H54 (cell line): Measurements from ENCODE around the gene RAB6A.
A peak's percentile ranks its signal among the peaks of the same experiment; 100 is the strongest.
"Not testable (repeated sequence)": the region's sequence is repeated elsewhere in the genome, so short reads cannot be mapped to it uniquely, and the experiment has no call there.

Source experiments
- DNase-seq: peaks from one replicate; pipeline ENCODE4 v3.0.0; 2011; ENCODE audit warnings: low spot score, mixed read lengths; ENCODE audit not compliant: insufficient read length
- FAIRE-seq: peaks from 3 replicates; lab custom pipeline; 2011; peaks lifted over from hg19 to GRCh38; lab: Jason Lieb, UNC
- POLR2A ChIP-seq: IDR thresholded peaks from 2 replicates; pipeline ENCODE4 v1.6.1; 2011; ENCODE audit warnings: low read depth, mild to moderate bottlenecking, low read length

Gene RAB6A

DNA sequence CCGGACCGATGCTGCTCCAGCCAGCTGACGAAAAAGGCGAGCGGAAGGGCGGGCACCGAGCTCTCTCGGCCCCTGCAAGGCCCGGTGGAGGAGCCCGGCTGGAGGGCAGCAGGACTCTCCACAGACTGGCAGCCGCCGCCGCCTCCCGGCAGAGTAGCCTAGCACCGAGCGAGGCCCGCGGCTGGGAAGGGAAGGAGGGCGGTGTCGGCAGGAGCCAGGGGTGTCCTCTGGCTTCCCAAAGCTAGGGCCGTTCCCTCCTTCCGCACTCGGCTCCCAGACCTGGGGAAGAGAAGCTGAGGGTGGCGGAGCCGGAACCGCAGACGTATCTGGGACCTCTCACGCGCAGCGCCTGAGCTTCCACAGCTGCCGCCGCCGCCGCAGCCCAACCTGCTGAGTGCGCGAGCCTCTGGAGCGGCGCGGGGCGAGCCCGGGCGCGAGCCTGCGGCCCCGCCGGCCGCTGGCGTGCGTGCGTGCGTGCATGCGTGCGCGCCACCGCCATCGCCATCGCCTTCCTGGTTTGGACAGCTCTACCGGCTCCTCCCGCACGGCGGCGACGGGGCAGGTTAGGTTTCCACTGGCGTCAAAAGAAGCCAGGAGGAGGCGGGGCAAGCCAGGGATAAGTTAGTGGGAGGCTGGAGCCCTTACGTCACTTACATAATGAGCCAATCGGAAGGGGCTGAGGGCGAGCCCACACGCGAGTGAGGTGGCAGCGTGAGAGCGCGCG is at the start of gene RAB6A:
TSS of gene RAB6A (minus strand) at position 396 of the 724 bp plus-strand sequence. CDS start 439 bp downstream, outside the sequence.
- TF ChIP-seq POLR2A: peak; percentile 91
- FAIRE-seq: peak; percentile 91
- DNase-seq: peak; percentile 92

- no peak for DNase-seq
- FAIRE-seq: no peak
- no peak for TF ChIP-seq POLR2A
These were observed 49.8 kb upstream of the RAB6A start for GRCh38 chr11:73810637-73811036.

DNA sequence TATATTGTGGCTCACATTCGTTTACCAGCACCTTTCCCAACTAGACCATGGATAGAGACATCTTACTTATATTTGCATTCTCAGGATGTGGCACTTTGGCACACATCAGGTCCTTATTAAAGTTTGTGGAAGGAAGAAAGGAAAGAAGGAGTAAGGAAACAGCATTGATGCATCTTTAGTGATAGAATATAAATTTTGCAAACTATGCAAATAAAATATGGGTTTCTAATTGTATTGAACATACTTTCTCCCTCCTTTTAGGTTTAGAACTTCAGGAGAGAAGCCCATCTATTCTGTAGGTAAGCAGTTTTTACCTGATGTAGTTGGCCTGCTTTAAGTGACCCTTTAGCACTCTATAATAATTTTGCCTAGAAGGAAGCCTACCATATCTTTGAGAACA is 47.2 kb upstream of the RAB6A start:
- FAIRE-seq: no peak
- no peak for TF ChIP-seq POLR2A
- no peak for DNase-seq

DNA sequence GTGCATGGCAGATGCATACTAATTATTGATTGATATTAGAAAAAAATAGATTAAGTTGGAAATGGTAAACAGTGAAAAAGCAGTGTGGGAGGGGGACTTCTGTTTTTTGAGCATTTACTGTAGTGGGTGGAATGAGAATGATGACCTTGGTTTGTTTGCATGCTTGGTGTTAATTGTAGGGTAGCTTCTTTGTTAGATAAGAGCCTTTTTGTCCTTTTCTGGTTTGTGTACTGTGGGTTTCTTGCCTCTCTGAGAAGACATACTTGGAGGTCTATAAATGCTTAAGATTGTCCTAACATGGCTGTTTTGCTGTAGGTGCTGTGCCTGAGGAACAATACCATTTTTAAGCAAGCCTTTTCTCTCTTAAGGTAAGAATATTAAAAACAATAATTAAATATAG is 43.8 kb upstream of the RAB6A start:
- FAIRE-seq (no peak), DNase-seq (no peak)
- TF ChIP-seq POLR2A: no peak

DNA sequence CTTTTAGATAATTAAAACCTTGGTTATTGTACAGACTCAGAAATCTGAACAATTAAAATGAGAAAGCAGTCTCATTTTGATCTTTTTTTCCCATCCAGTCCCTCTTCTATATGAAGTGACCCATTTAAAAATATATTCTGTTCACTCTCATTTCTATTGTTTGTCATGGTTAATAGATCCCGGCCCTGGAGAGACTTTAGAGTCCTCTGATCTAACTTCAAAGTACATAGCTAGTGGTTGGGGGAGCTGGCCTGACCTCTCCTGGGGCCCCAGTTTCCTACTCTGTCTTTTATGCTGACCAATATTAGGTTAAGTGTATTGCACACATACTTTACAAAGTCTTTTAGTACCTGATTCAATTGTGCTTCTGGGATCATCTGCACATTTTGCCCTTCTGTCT is 40.3 kb upstream of the RAB6A start:
- FAIRE-seq: no peak
- TF ChIP-seq POLR2A: no peak
- no peak for DNase-seq

- no peak for TF ChIP-seq POLR2A
- no peak for FAIRE-seq
- DNase-seq: no peak
These were observed 39.5 kb upstream of the RAB6A start for GRCh38 chr11:73800276-73800806.

DNA sequence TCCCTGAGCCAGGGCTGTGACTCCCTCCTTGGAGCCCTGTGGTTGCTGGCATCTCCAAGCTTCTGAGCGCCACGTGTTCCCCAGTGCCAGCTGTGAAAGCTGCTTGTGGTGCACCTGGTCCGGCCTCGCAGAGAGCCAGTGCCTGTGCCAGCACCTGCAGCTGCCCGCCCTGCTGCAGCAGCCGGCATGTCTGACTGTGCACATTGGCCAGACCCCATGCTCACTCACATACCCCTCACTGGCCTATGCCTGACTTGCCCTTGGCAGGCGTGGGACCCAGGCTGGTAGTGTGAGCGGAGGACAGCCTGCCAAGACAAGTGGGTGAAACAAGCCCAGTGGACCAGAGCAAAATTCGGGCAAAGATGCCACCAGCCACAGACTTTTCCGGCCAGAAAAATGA is 36.6 kb upstream of the RAB6A start:
- FAIRE-seq (no peak), DNase-seq (no peak)
- TF ChIP-seq POLR2A: no peak

GRCh38 chr11:73795925-73796632 is 35.2 kb upstream of the RAB6A start:
- 0 out of 2 replicates have a peak, but pooled peaks have one; percentile 6 for TF ChIP-seq POLR2A
- DNase-seq: no peak
- no peak for FAIRE-seq

DNA sequence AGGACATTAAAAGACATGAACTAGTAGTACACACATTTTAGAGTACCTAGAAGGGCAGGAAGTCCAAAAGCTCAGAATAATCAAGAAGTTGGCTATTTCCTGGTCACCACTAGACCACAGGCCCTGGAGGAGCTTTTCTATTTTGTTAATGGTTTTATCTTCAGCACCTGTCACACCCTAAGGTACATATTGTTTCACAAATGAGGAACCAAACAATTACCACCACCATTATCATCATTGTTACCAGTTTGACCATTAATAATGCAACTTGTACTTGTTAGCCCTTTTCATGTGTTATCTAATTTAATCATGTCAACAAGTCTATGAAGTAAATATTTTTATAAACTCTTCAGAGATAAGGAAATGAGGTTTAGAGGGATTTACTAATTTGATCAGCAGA is 31.7 kb upstream of the RAB6A start:
- no peak for DNase-seq
- TF ChIP-seq POLR2A: no peak
- no peak for FAIRE-seq

- TF ChIP-seq POLR2A: no peak
- no peak for FAIRE-seq
These were observed 28.4 kb upstream of the RAB6A start for GRCh38 chr11:73789279-73789670.

GRCh38 chr11:73787643-73788558 is 27.0 kb upstream of the RAB6A start, which contains the start of gene MRPL48:
MRPL48 (plus strand) TSS chr11:73787874; CDS start chr11:73787972, 98 bp downstream.
- peak; percentile 23 for FAIRE-seq
- DNase-seq: peak; percentile 96

More at GRCh38 chr11:73789279-73789670, 28.4 kb upstream of the RAB6A start:
- DNase-seq: no peak

GRCh38 chr11:73787051-73787642 is 26.3 kb upstream of the RAB6A start:
- TF ChIP-seq POLR2A: no peak
- FAIRE-seq (no peak), DNase-seq (no peak)

More at GRCh38 chr11:73787643-73788558, 27.0 kb upstream of the RAB6A start, which contains the start of gene MRPL48:
- peak; percentile 81 for TF ChIP-seq POLR2A

GRCh38 chr11:73785467-73785866 is 24.6 kb upstream of the RAB6A start:
- FAIRE-seq, DNase-seq: not testable (repeated sequence)
